KMS-11 (cell line): ENCODE data around the gene MDH1.
"Not testable (repeated sequence)": the region's sequence is repeated elsewhere in the genome, so short reads cannot be mapped to it uniquely, and the experiment has no call there.

ENCODE experiments used
- H2AFZ ChIP-seq: fragments of 200-600 bp; sonication (generic); 2 replicates; pipeline ENCODE4 v1.6.1; 2016; ENCODE audit warnings: antibody characterized with exemption, mixed run types, low read depth
- H3K27ac ChIP-seq: fragments of 200-600 bp; sonication (generic); 2 replicates; pipeline ENCODE4 v1.6.1; 2016; ENCODE audit warnings: mild to moderate bottlenecking, mixed run types
- H3K27me3 ChIP-seq: fragments of 200-600 bp; sonication (generic); 2 replicates; pipeline ENCODE4 v1.6.1; 2017; ENCODE audit warnings: mild to moderate bottlenecking, low read depth, mixed run types, moderate library complexity; ENCODE audit not compliant: insufficient read depth
- H3K36me3 ChIP-seq: fragments of 200-600 bp; sonication (generic); 2 replicates; pipeline ENCODE4 v1.6.1; 2017; ENCODE audit warnings: mild to moderate bottlenecking, mixed run types; ENCODE audit not compliant: insufficient read depth
- H3K4me1 ChIP-seq: fragments of 200-600 bp; sonication (generic); 2 replicates; pipeline ENCODE4 v1.6.1; 2016; ENCODE audit warnings: mild to moderate bottlenecking, low read depth, mixed run types; ENCODE audit not compliant: poor library complexity, severe bottlenecking
- H3K4me2 ChIP-seq: fragments of 200-600 bp; sonication (generic); 2 replicates; pipeline ENCODE4 v1.7.0; 2016; ENCODE audit warnings: mild to moderate bottlenecking, mixed run types
- H3K4me3 ChIP-seq: fragments of 200-600 bp; sonication (generic); IDR thresholded peaks from 2 replicates; pipeline ENCODE4 v1.6.1; 2017; ENCODE audit warnings: low read depth, low read length, mixed read lengths; ENCODE audit not compliant: insufficient read depth
- H3K79me2 ChIP-seq: fragments of 200-600 bp; sonication (generic); 2 replicates; pipeline ENCODE4 v1.6.1; 2016; ENCODE audit warnings: low read depth, mixed run types; ENCODE audit not compliant: insufficient read depth
- H3K9ac ChIP-seq: fragments of 200-600 bp; sonication (generic); 2 replicates; pipeline ENCODE4 v1.6.1; 2016; ENCODE audit warnings: mild to moderate bottlenecking, mixed run types
- H4K20me1 ChIP-seq: fragments of 200-600 bp; sonication (generic); 2 replicates; pipeline ENCODE4 v1.6.1; 2016; ENCODE audit warnings: mild to moderate bottlenecking, mixed run types; ENCODE audit not compliant: insufficient read depth
- TF ChIP-seq, protein P1 (sequence below): fragments of 200-600 bp; sonication (generic); conservative IDR thresholded peaks from 2 replicates; pipeline ENCODE4 v1.6.1; 2017; ENCODE audit warnings: low read depth, mild to moderate bottlenecking, antibody characterized with exemption, low read length, moderate library complexity, mixed read lengths

MDH1 gene

DNA sequence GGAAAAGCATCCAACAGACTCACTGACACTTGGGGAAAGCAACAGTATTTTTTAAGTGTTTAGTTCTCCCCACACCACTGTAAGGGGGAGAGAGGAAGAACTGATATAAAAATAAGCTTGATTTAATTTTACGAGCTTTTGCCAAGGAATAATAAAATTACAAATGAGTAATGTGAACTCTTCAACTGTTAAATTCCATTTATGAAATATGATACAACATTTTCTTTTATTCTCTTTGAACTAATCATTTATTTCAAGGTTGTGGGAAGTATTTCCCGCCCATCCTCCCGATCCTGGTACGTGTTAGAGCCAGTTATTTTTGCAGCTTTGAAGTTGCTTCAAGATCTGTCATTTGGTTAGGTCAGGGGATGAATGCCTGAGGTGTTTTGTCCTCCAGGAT lies 35.7 kb upstream of the MDH1 start:
- Histone ChIP-seq H3K4me3 (no peak overlapping the region), H3K9ac (no peak overlapping the region), H3K36me3 (no peaks in the 10 kb centered on the region), H3K4me2 (no peak overlapping the region), H2AFZ (no peak overlapping the region), H3K79me2 (no peaks in the 10 kb centered on the region), H3K27me3 (no peaks in the 10 kb centered on the region), H3K4me1 (no peaks in the 10 kb centered on the region), H3K27ac (no peak overlapping the region), H4K20me1 (no peaks in the 10 kb centered on the region)
- TF ChIP-seq, protein P1, sequence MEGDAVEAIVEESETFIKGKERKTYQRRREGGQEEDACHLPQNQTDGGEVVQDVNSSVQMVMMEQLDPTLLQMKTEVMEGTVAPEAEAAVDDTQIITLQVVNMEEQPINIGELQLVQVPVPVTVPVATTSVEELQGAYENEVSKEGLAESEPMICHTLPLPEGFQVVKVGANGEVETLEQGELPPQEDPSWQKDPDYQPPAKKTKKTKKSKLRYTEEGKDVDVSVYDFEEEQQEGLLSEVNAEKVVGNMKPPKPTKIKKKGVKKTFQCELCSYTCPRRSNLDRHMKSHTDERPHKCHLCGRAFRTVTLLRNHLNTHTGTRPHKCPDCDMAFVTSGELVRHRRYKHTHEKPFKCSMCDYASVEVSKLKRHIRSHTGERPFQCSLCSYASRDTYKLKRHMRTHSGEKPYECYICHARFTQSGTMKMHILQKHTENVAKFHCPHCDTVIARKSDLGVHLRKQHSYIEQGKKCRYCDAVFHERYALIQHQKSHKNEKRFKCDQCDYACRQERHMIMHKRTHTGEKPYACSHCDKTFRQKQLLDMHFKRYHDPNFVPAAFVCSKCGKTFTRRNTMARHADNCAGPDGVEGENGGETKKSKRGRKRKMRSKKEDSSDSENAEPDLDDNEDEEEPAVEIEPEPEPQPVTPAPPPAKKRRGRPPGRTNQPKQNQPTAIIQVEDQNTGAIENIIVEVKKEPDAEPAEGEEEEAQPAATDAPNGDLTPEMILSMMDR: no peak

DNA sequence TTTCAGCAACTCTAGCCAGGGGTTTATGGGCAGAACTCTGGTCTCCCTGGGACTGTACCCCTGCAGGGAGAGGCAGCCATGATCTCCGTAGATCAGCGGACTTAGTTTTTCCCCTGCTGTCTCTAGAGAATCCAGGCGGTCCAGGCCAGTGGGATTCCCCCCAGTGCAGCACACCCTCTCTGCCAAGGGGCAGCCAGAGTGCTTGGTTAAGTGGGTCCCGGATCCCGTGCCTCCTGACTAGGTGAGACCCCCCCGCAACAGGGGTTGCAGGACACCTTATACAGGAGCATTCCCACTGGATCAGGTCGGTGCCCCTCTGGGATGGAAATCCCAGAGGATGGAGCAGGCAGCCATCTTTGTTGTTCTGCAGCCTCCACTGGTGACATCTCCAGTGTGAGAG lies 33.5 kb upstream of the MDH1 start:
- H3K36me3 ChIP-seq: no peaks in the 10 kb centered on the region
- TF ChIP-seq, protein P1: no peak
- H4K20me1 ChIP-seq: no peaks in the 10 kb centered on the region
- H3K27me3 ChIP-seq: no peaks in the 10 kb centered on the region
- no peak overlapping the region for H3K4me2 ChIP-seq
- H3K79me2 ChIP-seq: no peaks in the 10 kb centered on the region
- no peak overlapping the region for H3K9ac ChIP-seq
- no peak overlapping the region for H3K27ac ChIP-seq
- no peak overlapping the region for H2AFZ ChIP-seq
- H3K4me3 ChIP-seq: no peak overlapping the region
- no peaks in the 10 kb centered on the region for H3K4me1 ChIP-seq

DNA sequence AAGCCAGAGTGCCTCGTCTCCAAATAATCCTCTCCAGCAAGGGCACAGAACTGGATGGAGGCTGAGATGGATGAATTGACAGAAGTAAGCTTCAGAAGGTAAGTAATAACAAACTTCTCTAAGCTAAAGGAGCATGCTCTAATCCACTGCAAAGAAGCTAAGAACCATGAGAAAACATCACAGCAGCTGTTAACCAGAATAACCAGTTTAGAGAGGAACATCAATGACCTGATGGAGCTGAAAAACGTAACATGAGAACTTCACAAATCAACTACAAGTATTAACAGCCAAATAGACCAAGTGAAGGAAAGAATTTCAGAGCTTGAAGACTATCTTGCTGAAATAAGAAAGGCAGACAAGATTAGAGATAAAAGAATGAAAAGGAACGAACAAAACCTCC lies 32.8 kb upstream of the MDH1 start:
- Histone ChIP-seq H3K27me3 (no peaks in the 10 kb centered on the region), H3K36me3 (no peaks in the 10 kb centered on the region), H3K4me2 (no peak overlapping the region), H3K4me3 (no peak overlapping the region), H3K79me2 (no peaks in the 10 kb centered on the region), H3K4me1 (no peaks in the 10 kb centered on the region), H3K27ac (no peak overlapping the region), H4K20me1 (no peaks in the 10 kb centered on the region), H3K9ac (no peak overlapping the region), H2AFZ (no peak overlapping the region)
- TF ChIP-seq, protein P1: no peak

DNA sequence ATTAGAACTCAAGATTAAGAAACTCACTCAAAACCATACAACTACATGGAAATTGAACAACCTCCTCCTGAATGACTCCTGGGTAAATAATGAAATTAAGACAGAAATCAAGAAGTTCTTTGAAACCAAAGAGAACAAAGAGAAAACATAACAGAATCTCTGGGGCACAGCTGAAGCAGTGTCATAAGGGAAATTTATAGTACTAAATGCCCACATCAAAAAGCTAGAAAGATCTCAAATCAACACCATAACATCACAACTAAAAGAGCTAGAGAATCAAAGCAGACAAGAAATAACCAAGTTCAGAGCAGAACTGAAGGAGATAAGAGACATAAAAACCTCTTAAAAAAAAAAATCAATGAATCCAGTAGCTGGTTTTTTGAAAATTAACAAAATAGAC lies 30.9 kb upstream of the MDH1 start:
- not testable (repeated sequence) for H3K36me3 ChIP-seq, H3K27ac ChIP-seq, H3K4me3 ChIP-seq, H3K27me3 ChIP-seq, H3K4me2 ChIP-seq, H3K9ac ChIP-seq, H3K79me2 ChIP-seq, H3K4me1 ChIP-seq, H4K20me1 ChIP-seq, H2AFZ ChIP-seq

DNA sequence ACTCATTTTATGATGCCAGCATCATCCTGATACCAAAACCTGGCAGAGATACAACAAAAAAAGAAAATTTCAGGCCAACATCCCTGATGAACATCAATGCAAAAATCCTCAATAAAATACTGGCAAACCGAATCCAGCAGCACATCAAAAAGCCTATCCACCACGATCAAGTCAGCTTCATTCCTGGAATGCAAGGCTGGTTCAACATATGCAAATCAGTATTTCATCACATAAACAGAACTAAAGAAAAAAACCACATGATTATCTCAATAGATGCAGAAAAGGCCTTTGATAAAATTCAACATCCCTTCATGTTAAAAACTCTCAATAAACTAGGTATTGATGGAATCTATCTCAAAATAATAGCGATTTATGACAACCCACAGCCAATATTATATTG lies 29.8 kb upstream of the MDH1 start:
- H3K27me3 ChIP-seq, H3K9ac ChIP-seq, H2AFZ ChIP-seq, H3K4me2 ChIP-seq, H4K20me1 ChIP-seq, H3K4me3 ChIP-seq, H3K36me3 ChIP-seq, H3K79me2 ChIP-seq, H3K27ac ChIP-seq, H3K4me1 ChIP-seq: not testable (repeated sequence)

DNA sequence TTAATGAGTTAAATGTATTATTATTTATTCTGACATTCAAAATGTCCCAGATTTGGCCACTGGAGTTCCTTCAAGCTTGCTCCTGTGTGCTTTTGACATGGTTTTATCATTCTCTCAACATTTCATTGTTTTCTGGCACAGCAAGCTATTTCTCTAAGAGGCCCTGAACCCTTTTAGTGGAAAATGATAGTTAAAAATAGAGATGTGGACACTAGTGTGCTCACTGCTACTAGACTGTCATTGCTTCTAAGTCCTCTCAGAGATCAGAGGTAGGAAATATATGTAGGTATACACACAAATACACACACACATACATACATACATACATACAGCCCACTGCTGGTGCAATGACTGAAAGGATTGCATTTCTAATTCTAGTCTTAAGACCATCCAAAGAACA lies 26.0 kb upstream of the MDH1 start:
- H4K20me1 ChIP-seq: no peaks in the 10 kb centered on the region
- H3K4me3 ChIP-seq: no peak overlapping the region
- H3K36me3 ChIP-seq: no peaks in the 10 kb centered on the region
- no peak overlapping the region for H3K27ac ChIP-seq
- no peak overlapping the region for H2AFZ ChIP-seq
- TF ChIP-seq, protein P1: no peak
- H3K9ac ChIP-seq: no peak overlapping the region
- H3K4me2 ChIP-seq: no peak overlapping the region
- H3K79me2 ChIP-seq: no peaks in the 10 kb centered on the region
- no peaks in the 10 kb centered on the region for H3K27me3 ChIP-seq
- H3K4me1 ChIP-seq: no peaks in the 10 kb centered on the region
